Stimulated activated CD8-positive, alpha-beta memory T cell treated with anti-CD3 and anti-CD28 coated beads, Interleukin-4, amount 100 ng/mL, for 24 hours (primary cell): Measurements from ENCODE around the gene MRPS31.

Experiments
- DNase-seq: peaks from one replicate; pipeline ENCODE4 v3.0.0-alpha.2; 2020; ENCODE audit warnings: low read depth

The MRPS31 gene

DNA sequence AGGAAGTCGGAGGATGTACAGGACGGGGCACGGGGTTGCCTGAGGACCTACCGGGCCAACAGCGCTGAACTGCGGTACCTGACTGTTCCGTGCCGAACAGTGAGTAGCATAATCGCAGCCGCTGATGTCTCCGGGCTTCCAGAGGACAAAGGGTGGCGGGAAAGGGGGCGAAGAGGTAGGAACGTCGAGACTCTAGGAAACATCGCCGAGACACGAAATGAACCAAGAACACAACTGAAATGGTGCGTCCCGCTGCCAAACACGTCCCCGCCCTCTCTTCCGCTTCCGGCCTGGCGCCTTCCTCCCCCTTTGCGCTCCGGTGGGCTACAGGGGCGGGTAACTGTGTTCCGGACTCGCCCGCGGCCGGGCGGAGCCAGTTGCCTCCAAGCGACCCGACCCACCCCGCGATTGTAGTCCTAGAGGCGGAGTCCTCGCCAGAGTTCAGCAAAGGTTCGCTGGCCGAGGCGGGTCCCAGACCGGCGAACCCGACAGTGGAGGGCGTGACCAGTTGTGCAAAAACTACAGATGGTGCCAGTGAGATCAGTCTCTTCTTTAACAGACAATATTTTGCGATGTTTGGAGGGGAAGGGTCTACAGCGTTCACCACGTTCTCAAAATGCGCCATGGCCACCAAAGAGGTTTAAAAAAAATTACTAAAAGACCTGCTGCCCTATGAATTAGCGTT, at the start of gene MRPS31:
Gene MRPS31 (minus strand): TSS at position 257 of the 685 bp plus-strand sequence. CDS start 54 bp downstream, at position 203.
- DNase-seq: peak; percentile 90

DNA sequence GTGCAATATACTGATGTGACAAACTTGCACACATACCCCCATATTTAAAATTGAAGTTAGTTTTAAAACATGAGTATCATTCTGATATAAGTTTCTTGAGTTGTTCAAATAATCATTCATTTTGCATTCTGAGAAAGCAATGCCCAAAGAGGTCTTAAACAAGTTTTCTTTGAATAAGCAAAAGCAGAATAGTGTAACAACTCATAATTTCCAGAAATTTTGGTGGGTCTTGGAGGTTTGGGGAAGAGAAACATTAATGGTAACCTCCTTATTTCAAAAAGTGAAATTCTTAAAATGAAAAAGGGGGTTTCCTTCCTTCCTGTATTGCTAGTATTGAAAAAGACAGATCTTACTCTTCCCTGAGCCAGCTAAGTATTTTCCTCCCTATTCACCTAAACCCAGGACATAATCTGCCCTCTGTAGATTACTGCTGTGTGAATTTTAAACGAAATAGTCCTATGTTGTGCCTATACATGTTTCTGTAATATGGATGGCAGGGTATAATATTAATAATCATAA, 48.9 kb upstream of the MRPS31 start:
- DNase-seq: no peak

DNA sequence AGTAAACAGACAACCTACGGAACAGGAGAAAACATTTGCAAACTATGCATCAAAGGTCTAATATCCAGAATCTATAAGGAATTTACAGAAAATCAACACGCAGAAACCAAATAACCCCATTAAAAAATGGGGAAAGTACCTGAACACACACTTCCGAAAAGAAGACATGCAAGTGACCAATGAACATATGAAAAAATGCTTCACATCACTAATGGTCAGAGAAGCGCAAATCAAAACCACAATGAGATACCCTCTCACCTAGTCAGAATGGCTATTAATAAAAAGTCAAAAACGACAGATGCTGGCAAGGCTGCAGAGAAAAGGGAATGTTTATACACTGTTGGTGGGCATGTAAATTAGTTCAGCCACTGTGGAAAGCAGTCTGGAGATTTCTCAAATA, 47.9 kb upstream of the MRPS31 start:
- DNase-seq: no peak

DNA sequence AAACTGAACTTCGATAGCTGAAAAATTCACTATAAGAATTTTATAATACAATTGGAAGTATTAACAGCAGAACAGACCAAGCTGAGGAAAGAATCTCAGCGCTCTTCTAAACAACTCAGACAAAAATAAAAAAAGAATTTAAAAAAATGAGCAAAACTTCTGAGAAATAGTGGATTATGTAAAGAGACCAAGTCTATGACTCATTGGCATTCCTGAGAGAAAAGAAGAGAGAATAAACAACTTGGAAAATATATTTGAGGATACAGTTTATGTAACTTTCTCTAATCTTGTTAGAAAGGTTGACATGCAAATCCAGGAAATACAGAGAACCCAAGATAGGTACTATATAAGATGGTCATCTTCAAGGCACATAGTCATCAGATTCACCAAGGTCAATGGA, 43.8 kb upstream of the MRPS31 start:
- DNase-seq: no peak

DNA sequence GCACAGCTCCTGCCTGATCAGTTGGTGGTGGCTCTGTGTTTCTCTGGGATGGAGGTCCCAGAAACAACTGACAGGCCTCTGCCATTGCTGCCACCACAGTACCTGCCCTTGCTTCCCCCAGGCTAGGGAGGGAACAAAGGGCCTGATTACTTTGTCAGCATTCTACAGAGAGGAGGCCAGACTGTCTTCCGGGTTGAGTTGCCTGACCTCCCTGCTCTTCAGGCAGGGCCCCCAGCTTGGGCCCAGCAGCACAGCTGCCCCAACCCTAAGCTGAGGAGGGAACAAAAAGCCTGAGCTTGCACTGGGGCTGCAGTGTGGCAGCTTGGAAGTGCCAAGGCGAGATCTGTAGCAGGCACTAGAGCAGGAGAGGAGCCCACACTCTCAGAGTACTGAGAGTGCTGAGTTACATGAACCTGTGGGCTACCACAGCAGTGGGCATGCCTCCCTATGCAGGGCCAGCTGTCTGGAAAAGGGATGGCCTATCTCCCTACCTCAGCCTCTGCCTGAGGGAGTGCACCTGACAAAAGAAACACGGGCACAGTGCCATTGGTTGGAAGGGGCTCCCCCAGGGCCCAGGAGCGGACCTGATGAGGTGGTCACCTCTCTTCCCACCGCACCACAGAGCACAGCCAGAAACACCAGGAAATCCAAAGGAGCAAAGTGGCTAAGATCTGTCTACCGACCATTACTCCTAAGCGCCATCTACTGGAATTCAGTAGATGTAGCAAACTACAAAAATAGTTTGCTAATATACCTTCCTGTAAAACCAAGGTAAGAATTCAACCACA, 42.9 kb upstream of the MRPS31 start:
- DNase-seq: no peak

DNA sequence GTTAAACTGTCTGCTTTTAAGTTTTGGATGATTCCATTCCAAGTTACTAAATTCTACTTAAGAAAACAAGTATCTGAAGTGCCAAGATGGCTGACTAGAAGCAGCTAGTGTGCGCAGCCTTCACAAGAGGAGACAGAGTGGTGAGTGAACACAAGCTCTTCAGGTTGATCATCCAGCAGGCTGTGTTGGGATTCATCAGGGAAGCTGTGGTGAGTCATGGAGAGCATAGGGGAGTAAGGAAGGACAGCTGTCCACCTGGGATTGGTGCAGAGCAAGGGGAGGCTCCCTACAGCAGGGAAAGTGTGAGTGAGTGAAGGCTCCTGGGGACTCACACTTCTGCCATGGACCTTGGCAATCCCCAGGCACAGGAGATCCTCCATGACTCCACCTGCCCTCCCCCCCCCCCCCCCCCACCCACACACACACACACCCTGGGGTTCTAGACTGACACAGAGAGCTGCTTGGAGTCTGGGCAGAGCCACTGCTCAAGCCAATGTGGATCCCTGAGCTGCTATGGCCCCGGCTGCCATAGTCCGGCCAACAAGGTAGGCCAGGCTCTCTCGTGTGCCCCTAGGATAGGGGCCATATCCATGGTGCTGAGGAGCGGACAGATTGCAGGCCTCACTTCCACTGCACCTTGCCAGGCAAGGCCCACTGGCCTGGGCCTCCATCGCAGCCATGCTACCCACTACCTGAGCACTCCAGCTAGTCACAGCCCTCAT, 41.9 kb upstream of the MRPS31 start:
- DNase-seq: no peak

DNA sequence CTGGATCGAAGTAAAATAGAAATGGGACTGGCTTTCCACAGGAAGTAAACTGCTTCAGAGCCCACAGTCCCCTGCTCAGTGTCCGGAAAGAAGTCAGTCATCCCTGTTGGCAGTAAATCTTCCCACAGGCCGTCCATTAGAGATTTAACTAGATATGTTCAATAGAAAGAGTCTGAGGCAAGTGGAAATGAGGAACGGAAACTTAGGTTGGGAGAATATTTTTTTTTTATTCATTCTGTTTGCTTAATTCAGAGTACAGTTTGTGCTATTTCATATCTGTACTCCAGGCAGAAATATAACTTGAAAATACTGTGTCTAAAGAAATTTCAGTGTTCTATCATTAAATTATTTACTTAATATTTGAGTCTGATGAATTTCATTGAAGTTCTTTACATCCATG, 41.1 kb upstream of the MRPS31 start:
- no peak for DNase-seq

DNA sequence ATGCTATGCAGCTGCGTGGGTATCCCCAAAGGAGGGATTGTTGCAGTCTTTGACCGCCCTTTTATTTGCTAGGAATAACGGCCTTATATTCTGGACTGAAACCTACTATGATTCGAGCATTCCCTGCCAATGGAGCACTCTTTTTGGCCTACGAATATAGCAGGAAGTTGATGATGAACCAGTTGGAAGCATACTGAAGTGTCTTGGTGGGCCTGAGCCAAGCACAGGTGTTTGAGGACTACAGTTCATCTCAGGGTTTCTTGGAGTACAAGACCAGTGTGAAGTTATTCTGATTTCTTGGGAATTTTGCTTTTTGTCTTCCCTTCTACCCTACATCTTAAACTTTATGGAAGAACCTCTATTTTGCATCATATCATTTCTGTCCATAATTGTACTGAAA, 38.5 kb upstream of the MRPS31 start:
- DNase-seq: no peak

DNA sequence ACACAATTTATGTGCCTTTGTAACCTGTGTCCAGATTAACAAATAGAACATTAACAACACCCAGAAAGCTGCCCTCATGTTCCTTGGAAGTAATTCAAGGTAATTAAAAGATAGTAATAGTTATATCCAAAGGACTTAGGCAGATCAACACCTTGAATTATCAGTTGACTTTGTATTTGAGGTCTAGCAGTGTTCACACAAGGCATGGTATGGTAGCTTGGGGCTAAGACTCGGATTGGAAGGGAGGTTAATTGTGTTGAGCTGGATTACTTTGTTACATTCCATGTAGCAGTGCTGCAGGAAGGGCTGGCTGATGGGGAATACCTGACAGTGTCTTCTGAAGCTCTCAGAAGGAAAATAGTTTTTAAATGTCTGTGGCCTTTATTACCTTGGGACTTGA, 35.3 kb upstream of the MRPS31 start:
- DNase-seq: no peak

DNA sequence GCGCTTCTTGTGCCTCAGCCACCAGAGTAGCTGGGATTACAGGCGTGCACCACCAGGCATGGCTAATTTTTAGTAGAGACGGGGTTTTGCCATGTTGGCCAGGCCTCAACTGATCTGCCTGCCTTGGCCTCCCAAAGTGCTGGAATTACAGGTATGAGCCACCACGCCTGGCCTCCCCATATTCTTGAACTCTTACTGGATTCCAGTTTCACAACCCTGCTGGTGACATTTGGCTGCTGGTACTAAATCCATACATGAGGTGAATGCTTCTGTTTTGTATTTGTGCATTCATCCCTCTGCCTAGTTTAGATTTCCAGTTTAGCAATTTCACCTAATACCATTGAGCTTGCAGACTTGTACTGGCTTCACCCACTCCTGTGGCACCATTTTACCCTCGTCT, 32.3 kb upstream of the MRPS31 start:
- DNase-seq: no peak

DNA sequence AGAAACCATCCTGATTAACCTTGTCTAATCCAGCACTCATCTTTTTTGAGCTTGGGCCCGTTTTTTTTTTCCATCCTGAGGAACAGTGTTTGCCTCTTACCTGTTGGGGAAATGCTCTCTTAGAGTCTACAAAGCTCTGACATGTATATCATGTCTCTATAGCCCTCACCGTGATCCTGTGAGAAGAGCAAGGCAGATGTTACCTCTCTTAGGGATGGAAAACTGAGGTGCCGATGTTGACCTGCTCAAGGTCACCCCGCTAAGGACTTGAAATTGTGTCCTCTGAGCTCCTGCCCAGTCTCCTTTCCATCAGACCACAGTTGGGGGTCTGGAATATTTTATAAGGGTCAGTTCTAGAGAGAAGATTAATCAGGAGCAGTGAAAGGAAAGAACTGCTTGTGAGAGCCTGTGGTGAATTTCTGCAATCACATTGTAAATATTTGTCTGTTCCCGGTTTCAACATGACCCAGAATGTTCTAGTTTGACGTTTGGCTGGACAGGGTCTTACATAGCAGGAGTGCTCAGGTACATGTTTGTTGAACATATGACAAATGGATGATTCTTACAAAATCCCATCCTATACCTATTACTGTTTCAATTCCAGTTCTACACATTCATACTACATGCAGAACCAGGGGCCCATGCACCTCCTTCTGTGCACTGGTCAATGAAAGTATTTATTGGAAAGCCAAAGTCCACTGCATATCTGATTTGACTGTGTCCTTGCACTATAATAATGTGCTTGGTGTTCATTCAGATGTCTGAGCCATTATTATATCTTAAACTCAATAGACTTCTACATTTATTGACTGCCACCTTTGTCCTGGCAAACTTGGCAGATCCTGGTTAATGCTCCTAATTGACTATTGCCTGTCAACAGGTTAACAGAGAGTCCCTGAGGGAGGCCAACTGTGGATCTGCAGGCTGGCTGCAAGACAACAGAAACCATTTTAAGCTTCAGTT, 30.5 kb upstream of the MRPS31 start:
- DNase-seq: no peak

DNA sequence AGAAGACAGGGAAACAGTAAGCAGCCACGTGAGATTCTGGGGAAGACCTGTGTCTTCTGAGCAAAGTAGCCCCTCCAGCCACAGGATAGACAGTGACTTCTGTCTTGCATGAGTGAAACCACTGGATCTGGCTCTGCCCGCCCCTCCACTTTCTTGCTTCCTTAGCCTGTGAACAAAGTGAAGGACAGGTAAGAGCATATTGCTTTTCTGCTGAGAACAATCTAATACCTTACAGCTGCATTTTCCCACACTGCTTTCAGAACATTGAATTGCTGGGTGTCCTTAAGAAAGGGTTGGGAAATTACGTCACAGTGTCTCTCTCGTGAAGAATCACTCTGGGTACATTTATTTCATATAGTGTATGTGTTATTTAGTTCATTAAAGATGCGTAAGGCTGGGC, 29.6 kb upstream of the MRPS31 start:
- DNase-seq: no peak

DNA sequence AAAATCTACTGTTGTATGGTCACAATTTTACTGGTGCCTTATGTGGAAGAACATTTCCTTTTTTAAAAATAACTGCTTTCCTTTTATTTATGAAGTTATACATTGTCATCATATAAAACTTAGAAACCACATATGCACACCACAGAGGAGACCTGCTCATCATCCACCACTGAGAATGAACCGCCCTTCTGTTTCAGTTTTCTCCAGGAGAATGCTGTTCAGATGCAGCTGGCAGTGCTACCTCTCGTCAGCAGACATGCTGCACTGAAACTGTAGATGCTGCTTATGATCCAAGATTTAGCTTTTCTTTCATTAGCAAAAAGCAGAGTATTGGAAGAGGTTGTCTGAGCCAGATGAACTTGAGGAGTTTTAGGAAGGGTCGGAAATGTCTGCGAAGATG, 28.5 kb upstream of the MRPS31 start:
- DNase-seq: no peak

DNA sequence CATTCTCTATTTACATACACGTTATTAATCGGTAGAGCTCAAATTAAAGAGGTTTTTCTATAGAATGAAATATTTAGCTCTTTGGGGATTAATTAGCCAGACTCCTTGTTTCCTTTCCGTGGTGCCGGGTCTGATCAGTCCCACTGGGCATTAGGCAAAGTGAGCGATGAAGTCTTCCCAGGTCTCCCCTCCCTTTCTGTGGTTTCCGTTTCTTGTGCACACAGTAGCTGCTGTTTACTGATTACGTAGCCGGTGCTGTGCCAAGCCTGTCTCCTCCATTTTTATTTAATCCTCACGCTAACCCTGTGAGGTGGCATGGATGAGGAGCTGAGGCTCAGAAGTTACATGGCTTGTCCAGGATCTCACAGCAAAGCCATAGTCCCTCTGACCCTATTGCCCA, 27.4 kb upstream of the MRPS31 start:
- no peak for DNase-seq

DNA sequence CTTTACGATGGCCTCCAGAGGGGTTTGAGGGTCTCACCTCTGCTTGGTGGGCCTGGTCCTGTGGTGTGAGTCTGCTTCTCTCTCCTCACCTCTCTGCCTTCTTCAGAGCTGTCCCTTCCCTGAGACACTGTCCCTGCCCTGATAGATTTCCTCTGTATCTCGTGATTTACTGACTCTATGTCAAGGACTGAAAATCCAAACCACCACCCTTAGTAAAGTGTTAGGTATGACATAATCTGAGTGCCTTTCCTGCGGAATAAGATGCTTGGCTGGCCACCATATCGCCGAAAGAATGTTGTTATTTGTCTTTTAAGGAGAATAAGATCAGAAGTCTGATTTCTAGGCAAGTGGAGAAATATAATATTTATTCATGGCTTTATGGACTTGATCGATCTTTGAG, 25.7 kb upstream of the MRPS31 start:
- DNase-seq: no peak

DNA sequence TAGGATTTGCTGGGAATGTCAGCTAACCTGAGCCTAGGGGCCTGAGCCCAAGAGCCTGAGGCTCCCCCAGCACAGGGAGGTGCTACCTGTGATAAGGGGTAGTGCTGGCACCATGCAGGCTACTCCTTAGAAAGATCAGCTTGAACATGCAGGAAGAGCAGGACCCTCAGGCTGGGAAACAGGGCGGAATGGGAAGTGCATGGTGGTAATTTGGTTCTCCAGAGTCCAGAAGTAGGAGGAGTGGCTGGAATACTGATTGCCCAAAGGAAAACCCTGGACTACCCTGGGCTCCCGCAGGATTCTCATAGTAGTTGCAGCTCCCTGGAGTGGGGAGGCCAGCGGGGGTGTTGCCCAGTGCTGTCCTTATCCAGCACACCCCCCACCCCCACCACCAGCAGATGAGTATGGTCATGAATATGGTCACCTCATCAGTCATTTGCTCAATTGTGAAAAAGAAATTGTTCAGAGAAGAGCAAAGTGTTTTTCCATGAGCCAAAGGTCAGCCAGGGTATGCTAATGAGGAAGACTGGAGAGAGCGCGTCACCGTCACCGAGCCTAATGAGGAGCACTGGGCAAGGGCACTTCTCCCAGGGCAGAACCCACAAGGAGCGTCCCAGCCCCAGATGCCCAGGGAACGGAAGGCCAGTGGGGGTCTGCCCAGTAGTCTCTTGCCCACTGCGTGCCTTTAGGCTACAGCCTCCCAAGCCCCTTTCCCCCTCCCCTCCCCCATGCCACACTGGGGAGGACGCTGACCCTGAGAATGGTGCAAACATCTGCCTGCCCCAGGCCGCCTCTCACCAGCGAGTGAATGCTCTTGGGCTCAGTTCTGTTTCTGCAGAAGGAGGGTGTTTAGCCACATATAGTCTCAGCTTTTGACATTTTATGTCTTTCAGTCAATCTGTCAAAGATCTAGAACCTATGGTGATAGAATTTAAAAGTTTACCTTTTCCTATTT, 23.7 kb upstream of the MRPS31 start:
- no peak for DNase-seq

DNA sequence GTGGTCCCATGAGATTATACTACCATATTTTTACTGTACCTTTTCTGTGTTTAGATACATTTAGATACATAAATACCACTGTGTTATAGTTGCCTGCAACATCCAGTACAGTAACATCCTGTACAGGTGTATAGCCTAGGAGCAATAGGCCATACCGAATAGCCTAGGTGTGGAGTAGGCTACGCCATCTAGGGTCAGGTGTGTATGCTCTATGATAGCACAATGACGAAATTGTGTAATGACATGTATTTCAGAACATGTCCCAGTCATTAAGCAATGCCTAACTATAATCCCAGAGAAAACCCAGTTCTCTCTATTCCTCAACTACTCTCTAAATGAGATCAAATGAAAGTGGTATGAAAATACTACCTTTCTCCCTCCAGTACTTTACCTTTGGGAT, 22.3 kb upstream of the MRPS31 start:
- no peak for DNase-seq

DNA sequence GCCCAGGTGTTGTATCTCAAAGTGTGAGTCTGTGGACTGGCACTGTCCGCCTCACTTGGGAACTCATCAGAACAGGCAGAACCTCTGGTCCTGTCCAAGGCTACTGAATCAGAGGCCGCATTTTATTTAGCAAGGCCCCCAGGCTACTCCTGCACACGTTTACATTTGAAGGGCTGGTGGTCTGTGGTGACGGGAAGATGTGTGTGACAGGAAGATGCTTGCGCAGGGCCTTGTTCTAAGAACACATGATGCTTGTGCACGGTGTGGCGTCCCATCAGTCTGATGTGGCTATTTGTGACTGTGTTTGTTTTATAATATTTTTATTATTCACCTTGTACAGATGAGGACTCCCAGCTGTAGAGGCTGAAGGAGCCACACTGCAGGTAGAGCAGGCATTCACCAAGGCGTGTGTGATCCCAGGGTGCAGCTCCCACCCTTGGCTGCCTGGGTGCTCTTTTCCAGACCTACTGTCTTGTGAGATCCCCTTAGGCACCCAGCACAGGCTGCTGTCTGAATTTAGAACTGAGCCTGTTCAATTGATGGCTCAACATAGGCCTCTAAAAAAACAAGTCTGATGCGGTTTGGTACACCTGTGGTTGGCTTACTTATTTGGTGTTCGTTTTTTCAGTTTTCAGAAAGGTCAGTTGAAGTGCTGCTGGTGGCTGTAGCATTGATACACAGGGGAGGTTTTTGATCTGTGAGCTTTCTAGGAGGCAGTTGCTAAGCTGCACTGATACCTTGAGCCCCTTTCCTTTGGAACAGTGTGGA, 21.5 kb upstream of the MRPS31 start:
- no peak for DNase-seq

DNA sequence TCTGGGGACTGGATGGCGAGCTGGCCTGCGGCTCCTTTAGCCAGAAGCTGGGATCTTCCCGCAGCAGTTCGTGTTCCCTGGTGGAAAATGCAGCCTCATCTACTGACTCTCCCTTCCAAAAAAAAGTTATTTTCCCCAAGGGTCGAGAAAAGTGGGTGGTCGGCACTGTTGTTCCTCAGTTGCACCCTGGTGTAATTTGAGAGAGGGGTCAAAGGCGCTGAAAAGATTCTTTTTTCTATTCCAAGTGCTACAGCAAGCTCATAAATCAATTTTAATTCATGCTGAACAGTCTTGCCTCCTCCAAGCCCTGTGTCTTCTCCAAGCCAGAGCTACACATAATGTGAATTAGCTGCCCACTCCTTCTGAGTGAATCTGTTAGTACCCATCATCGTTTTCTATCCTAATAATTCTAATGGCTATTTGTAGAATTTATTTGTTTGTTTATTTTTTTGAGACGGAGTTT, 19.2 kb upstream of the MRPS31 start:
- DNase-seq: no peak
